ENCODE data around the gene CERCAM. TPM values are rescaled to one million over a fixed set of nuclear protein-coding genes. Genes with fewer than 3 reads are reported as not detected.

Gene CERCAM
- total and polyA plus RNA-seq, 2 of the 13 experiments (the other 11 are each of a cell fraction or from before 2014, with no cell fraction given) = 9.0 to 17.1 TPM

- TF ChIP-seq ZNF607 (CRISPR knock-in tag; IDR thresholded peaks at IDR 0.05; ENCODE audit: borderline replicate concordance) = 0 out of 2 replicates have a peak, but pooled peaks have one; percentile 26
- 0 out of 2 replicates have a peak, but pooled peaks have one; percentile 42 for TF ChIP-seq RFXAP (CRISPR knock-in tag; IDR thresholded peaks at IDR 0.05; ENCODE audit: borderline replicate concordance)
- peak; percentile 97 for TF ChIP-seq SIN3A (IDR thresholded peaks at IDR 0.05; ENCODE audit: borderline replicate concordance, low read depth, low read length)
- TF ChIP-seq FOSL1 (CRISPR knock-in tag; IDR thresholded peaks at IDR 0.05; ENCODE audit: borderline replicate concordance) = no peak
- peak; percentile 37; the same call in 1 of the 2 replicates for TF ChIP-seq ATF7-NPFF (CRISPR knock-in tag; IDR thresholded peaks at IDR 0.05; ENCODE audit: low read depth)
- TF ChIP-seq GATAD1 (CRISPR knock-in tag; IDR thresholded peaks at IDR 0.05) = peak; percentile 68
- peak; percentile 87 for TF ChIP-seq CREB1 (IDR thresholded peaks at IDR 0.05)
- TF ChIP-seq CREB1 (CRISPR knock-in tag; IDR thresholded peaks at IDR 0.05) = peak; percentile 86
- TF ChIP-seq ATM (IDR thresholded peaks at IDR 0.05; ENCODE audit: borderline replicate concordance) = no peak
- no peak for TF ChIP-seq FUBP1 (CRISPR knock-in tag; IDR thresholded peaks at IDR 0.05; ENCODE audit: borderline replicate concordance)
- 0 out of 2 replicates have a peak, but pooled peaks have one; percentile 43 for TF ChIP-seq ARNT2 (CRISPR knock-in tag; IDR thresholded peaks at IDR 0.05; ENCODE audit: low read depth)
- TF ChIP-seq ZNF354B (CRISPR knock-in tag; IDR thresholded peaks at IDR 0.05) = no peak
- TF ChIP-seq ZNF550 (CRISPR knock-in tag; IDR thresholded peaks at IDR 0.05; ENCODE audit: borderline replicate concordance) = no peak
- TF ChIP-seq ZSCAN9 (CRISPR knock-in tag; IDR thresholded peaks at IDR 0.05; ENCODE audit: borderline replicate concordance) = no peak
- TF ChIP-seq, protein P1, sequence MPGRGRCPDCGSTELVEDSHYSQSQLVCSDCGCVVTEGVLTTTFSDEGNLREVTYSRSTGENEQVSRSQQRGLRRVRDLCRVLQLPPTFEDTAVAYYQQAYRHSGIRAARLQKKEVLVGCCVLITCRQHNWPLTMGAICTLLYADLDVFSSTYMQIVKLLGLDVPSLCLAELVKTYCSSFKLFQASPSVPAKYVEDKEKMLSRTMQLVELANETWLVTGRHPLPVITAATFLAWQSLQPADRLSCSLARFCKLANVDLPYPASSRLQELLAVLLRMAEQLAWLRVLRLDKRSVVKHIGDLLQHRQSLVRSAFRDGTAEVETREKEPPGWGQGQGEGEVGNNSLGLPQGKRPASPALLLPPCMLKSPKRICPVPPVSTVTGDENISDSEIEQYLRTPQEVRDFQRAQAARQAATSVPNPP (CRISPR knock-in tag; IDR thresholded peaks at IDR 0.05) = no peak
- no peak for TF ChIP-seq ZNF317 (CRISPR knock-in tag; IDR thresholded peaks at IDR 0.05)
- TF ChIP-seq ZFY (CRISPR knock-in tag; IDR thresholded peaks at IDR 0.05) = peak; percentile 95
- TF ChIP-seq XBP1 (CRISPR knock-in tag; IDR thresholded peaks at IDR 0.05) = no peak
- no peak for TF ChIP-seq ZNF256 (CRISPR knock-in tag; conservative IDR thresholded peaks at IDR 0.05)
- 0 out of 2 replicates have a peak, but pooled peaks have one; percentile 64 for TF ChIP-seq ZNF800 (CRISPR knock-in tag; IDR thresholded peaks at IDR 0.05)
Observed at GRCh38 chr9:128455849-128456612, 35.4 kb downstream of the CERCAM start, which contains the start of gene ODF2 (continued).

Data from HepG2 (cell line).